ENCODE measurements around the gene LRCOL1. TPM values are rescaled to one million over a fixed set of nuclear protein-coding genes. Genes with fewer than 3 reads are reported as not detected.
A peak's percentile ranks its signal among the peaks of the same experiment; 100 is the strongest.

Gene LRCOL1
- total RNA-seq, 1 donor from 2014 or later = not detected

DNA sequence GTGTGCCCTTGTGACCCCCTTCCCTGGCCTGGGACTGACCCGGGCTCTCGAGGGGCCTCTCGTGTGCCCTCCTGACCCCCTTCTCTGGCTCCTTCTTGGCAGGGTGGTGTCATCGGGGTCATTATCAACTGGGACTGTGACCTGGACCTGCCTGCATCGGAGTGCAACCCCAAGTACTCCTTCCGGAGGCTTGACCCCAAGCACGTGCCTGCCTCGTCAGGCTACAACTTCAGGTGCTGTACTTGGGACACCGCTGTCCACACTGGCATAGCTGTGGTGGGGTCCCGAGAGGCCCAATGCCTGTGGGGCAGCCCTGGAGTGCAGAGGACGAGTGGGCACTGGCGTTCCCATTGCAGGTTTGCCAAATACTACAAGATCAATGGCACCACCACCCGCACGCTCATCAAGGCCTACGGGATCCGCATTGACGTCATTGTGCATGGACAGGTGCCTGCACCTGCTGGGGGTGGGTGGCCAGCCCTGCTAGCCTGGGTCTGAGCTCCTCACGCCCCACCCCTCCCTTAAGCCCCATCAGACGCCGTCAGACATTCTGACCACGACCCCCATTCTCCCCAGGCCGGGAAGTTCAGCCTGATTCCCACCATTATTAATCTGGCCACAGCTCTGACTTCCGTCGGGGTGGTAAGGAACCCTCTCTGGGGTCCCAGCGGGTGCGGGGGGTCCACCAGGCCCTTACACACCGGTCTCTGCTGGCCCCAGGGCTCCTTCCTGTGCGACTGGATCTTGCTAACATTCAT, 10.7 kb upstream of the LRCOL1 start:
- intact Hi-C loops (cut with DNase I) = no loop called here
- no peak for DNase-seq (ENCODE audit: low spot score)

DNA sequence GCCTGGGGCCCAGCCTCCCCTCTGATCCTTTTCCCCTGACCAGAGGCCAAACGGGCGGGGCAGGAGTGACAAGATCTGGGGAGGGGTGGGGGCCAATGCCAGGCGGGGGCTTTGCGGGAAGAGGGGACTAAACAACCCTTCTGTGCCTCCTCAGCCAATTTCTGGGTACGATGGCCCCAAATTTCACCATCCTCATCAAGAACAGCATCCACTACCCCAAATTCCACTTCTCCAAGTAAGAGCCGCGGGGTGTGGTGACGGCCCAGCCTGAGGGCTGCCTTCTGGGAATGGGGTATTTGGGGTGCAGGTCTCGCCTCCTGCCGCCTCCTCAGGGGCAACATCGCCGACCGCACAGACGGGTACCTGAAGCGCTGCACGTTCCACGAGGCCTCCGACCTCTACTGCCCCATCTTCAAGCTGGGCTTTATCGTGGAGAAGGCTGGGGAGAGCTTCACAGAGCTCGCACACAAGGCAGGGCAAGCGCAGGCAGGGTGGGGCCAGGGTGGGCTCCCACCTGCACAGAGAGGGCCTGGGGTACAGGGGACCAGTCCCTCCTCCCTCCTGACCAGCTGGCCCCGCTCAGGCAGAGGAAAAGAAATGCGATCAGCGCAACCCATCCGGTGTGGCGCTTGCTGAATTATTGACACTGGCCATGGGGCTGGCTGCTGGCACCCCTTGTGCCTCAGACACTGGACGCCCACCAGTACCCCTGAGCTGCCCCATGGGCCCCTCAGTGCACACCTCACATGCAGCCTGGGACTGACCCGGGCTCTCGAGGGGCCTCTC, 9.9 kb upstream of the LRCOL1 start:
- DNase-seq (ENCODE audit: low spot score) = no peak

DNA sequence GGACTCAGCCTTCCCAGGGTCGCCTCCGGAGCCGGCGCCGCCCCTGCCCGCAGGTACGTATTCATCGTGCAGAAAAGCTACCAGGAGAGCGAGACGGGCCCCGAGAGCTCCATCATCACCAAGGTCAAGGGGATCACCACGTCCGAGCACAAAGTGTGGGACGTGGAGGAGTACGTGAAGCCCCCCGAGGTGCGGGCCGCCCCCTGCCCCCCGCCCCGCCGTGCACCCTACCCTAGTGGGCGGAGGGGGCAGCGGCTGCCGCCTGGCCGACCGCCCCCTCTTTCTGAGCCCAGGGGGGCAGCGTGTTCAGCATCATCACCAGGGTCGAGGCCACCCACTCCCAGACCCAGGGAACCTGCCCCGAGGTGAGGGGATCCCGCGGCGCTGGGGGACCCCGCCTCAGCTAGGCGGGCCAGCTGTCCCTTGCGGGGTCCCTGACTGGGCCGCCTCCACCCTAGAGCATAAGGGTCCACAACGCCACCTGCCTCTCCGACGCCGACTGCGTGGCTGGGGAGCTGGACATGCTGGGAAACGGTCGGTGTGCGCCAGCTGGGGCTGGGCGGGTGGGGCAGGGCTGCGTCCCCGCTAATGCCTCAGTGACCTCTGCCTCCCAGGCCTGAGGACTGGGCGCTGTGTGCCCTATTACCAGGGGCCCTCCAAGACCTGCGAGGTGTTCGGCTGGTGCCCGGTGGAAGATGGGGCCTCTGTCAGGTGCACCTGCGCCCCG, 9.2 kb upstream of the LRCOL1 start:
- intact Hi-C loops (cut with DNase I) = loop anchor here (10.0 kb wide), 1 partner anchor 465 kb away; no protein-coding TSS in a partner anchor
- no peak for DNase-seq (ENCODE audit: low spot score)

More for the DNA sequence above, 9.9 kb upstream of the LRCOL1 start:
- intact Hi-C loops (cut with DNase I) = no loop called here

- intact Hi-C loops (cut with DNase I) = loop anchor here (10.0 kb wide), 1 partner anchor 464 kb away; no protein-coding TSS in a partner anchor
- DNase-seq (ENCODE audit: low spot score) = no peak
These were observed 8.6 kb upstream of the LRCOL1 start for GRCh38 chr12:132619071-132619385.

GRCh38 chr12:132618683-132619043, 8.3 kb upstream of the LRCOL1 start, which contains the start of gene P2RX2:
Gene P2RX2 (plus strand): TSS chr12:132618776. CDS start chr12:132618817, 41 bp downstream.
- no peak for DNase-seq (ENCODE audit: low spot score)
- intact Hi-C loops (cut with DNase I) = loop anchor here (10.0 kb wide), 1 partner anchor 464 kb away; no protein-coding TSS in a partner anchor

- intact Hi-C loops (cut with DNase I) = loop anchor here (10.0 kb wide), 1 partner anchor 463 kb away; no protein-coding TSS in a partner anchor
- no peak for DNase-seq (ENCODE audit: low spot score)
These were observed 7.7 kb upstream of the LRCOL1 start for GRCh38 chr12:132617822-132618682.

DNA sequence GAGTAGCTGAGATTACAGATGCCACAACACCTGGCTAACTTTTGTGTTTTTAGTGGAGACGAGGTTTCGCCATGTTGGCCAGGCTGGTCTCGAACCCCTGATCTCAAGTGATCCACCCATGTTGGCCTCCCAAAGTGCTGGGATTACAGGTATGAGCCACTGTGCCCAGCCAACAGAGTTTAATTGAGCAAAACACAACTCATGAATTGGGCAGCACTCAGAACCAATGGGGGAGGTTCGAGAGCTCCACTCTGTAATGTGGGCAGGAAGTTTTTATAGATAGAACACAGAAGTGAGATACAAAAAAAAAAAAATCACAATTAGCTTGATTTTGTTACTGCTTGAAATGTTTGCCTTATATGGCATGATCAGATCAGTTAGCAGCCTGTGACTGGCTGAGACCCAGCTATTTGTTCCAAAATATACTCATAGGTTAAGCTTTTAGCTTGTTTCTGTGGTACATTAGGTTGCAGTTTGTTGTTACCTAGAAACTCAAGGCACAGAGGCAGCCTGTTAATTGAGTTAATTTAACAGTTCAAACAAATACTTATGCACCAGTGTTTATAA, 6.8 kb upstream of the LRCOL1 start:
- intact Hi-C loops (cut with DNase I) = loop anchor here (10.0 kb wide), 1 partner anchor 462 kb away; no protein-coding TSS in a partner anchor
- DNase-seq (ENCODE audit: low spot score) = no peak

GRCh38 chr12:132615579-132616038, 5.2 kb upstream of the LRCOL1 start:
- DNase-seq (ENCODE audit: low spot score) = no peak
- intact Hi-C loops (cut with DNase I) = loop anchor here (1.0 to 10.0 kb wide), 3 partner anchors 15 to 461 kb away; no protein-coding TSS in a partner anchor

DNA sequence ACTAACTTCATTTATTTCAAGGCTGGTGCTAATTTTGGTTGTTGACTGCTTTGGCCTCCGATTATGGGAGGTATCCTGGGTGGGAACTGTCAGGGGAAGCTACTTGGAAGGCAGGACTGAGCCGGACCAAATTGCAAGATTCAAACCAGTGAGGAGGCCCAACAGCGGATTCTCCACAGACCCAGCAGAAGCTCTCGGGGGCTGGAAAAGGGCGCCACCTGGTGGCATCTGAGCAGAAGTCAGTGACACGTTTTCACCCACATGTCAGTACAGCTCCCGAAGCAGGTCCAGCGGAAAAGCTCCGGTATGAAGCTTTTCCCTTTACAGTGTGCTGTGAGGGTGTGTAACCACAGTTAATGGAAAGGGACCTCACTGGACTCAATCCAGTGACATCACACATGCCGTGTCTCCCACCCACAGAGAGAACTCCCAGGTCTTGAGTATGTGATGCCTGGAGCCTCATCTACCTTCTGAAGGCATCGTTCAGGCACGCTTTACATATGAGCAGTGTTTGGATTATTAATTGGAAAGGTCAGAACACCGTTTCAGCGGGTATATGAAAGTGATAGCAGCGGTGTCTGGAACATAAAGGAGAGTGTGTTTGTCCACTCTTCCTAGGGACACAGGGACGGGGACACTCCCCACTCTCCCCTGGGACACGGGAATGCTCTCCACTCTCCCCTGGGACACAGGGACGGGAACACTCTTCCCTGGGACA, 4.6 kb upstream of the LRCOL1 start:
- DNase-seq (ENCODE audit: low spot score) = peak; percentile 83
- intact Hi-C loops (cut with DNase I) = loop anchor here (1.0 to 10.0 kb wide), 3 partner anchors 15 to 460 kb away; no protein-coding TSS in a partner anchor

- intact Hi-C loops (cut with DNase I) = loop anchor here (2.0 to 10.0 kb wide), 2 partner anchors 199 to 459 kb away; no protein-coding TSS in a partner anchor
- peak; percentile 38 for DNase-seq (ENCODE audit: low spot score)
These were observed 3.6 kb upstream of the LRCOL1 start for GRCh38 chr12:132614029-132614428.

- intact Hi-C loops (cut with DNase I) = loop anchor here (10.0 kb wide), 1 partner anchor 457 kb away; no protein-coding TSS in a partner anchor
- no peak for DNase-seq (ENCODE audit: low spot score)
These were observed 1.2 kb upstream of the LRCOL1 start for GRCh38 chr12:132611620-132612019.

GRCh38 chr12:132610866-132611602, 652 bp upstream of the LRCOL1 start:
- intact Hi-C loops (cut with DNase I) = loop anchor here (10.0 kb wide), 1 partner anchor 456 kb away; no protein-coding TSS in a partner anchor
- DNase-seq (ENCODE audit: low spot score) = no peak

GRCh38 chr12:132608231-132609171, 1.9 kb downstream of the LRCOL1 start:
- peak; percentile 60 for DNase-seq (ENCODE audit: low spot score)
- intact Hi-C loops (cut with DNase I) = no loop called here

DNA sequence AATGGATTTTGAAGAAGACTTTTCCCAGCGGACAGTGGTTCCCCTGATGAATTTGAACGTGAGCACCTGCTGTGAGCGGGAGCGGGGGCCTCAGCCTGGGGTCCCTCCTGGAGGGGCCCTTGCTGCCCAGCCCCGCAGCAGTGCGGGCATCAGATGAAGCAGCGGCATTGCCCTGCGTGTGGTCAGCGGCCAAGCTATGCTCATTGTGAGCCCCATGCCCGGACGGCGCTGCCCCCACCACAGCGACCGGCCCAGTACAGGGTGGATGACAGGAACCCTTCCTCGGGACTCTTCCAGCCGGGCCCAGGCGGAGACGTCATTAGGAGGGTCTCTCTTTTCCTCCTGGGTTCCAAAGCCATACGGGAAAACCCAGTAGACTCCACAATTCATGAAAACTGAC, 3.5 kb downstream of the LRCOL1 start:
- DNase-seq (ENCODE audit: low spot score) = no peak
- intact Hi-C loops (cut with DNase I) = no loop called here

- intact Hi-C loops (cut with DNase I) = no loop called here
- no peak for DNase-seq (ENCODE audit: low spot score)
These were observed 3.9 kb downstream of the LRCOL1 start for GRCh38 chr12:132606466-132606865.

GRCh38 chr12:132605892-132606291, 4.5 kb downstream of the LRCOL1 start:
- DNase-seq (ENCODE audit: low spot score) = no peak
- intact Hi-C loops (cut with DNase I) = no loop called here
